T follicular helper cell (primary cell): Measurements from ENCODE around the gene BIRC3.
A peak's percentile ranks its signal among the peaks of the same experiment; 100 is the strongest.
"Not testable (repeated sequence)": the region's sequence is repeated elsewhere in the genome, so short reads cannot be mapped to it uniquely, and the experiment has no call there.

Experiments
- DNase-seq: peaks from one replicate; pipeline ENCODE4 v3.0.0-alpha.2; 2020; ENCODE audit warnings: low read depth

Gene BIRC3

DNA sequence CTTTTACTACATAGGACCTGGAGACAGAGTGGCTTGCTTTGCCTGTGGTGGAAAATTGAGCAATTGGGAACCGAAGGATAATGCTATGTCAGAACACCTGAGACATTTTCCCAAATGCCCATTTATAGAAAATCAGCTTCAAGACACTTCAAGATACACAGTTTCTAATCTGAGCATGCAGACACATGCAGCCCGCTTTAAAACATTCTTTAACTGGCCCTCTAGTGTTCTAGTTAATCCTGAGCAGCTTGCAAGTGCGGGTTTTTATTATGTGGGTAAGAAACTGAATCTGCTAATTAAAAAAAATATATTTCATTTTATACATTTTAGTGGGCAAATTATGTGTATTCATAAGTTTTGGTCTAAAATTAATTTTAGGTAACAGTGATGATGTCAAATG is 7.8 kb downstream of the BIRC3 start:
- no peak for DNase-seq

GRCh38 chr11:102328748-102329147 is 11.5 kb downstream of the BIRC3 start:
- DNase-seq = no peak

DNA sequence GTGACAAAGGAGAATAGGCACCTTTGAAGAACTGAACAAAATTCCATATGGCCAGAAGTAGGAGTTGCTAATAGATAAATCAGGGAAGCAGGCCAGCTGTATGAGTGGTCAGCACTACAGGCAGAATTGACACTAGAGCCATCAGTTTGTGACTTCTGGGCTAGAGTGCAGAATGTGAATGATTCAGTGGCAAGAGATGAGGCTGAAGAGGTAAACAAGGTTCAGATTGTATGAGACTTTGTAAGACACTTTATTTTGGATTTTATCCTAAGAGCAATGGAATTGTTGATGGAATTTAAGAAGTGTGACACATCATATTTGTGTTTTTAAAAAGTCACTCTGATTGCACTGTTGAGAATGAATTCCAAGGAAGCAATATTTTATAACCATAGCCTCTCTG is 12.9 kb downstream of the BIRC3 start:
- no peak for DNase-seq

- DNase-seq = no peak
Observed at GRCh38 chr11:102331341-102331740, 14.1 kb downstream of the BIRC3 start.

DNA sequence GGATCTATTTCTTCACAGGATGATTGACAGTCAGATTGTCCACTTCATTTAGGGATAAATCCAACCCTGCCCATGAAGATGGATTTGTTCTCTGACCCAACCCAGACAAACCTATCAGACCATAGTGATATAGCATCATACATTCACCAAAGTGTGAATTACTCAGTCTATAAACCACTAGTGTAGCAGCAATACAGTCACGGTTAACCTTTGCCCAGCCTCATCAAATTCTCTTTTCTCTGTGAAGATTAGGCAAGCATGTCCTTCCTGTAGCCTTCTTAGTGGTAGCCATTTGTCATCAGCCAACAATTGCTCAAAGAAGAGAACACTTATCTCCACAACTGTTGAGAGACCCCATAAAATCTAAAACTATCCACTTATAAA is 15.3 kb downstream of the BIRC3 start:
- DNase-seq = no peak

GRCh38 chr11:102338479-102339010 is 21.3 kb downstream of the BIRC3 start:
- DNase-seq = no peak

GRCh38 chr11:102341311-102341710 is 24.0 kb downstream of the BIRC3 start:
- not testable (repeated sequence) for DNase-seq

DNA sequence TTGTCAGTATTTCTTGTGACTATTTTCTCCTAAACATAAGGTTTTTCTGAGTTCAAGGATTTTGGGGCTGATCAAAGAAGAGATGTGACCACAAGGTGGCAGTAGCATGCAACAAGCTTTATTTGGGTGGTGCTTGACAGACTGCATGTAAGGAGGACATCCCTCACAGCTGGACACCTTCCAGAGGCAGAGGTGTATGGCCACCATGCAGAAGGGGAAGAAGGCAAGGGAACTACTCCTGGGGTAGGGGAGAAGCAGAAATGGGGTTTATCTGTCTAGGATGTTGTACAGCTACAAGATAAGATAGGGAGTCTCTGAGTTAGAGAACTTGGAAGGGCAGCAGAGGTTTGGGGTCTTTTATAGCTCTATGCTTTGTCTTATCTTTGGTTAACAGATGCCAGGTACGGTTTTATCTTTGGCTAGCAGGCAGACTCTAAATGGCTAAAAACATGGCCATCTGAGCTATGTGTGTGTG is 24.6 kb downstream of the BIRC3 start:
- peak; percentile 56 for DNase-seq

DNA sequence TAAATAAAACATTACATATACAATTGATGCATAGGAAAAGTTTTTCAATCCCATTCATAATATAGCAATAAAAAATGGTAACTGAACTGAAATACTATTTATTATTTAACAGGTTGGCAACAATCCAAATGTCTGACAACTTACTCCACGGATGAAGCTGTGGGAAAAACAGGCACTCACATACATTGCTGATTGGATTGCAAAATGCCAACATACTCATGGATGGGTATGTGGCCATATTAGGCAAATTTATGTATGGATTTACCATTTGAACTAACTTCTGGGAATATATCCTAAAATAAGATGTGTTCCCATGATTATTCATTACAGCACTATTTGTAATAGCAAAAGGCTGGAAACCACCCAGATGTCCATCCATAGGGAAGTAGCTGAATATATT is 26.5 kb downstream of the BIRC3 start:
- no peak for DNase-seq

- DNase-seq = no peak
Observed at GRCh38 chr11:102345904-102346303, 28.6 kb downstream of the BIRC3 start.

GRCh38 chr11:102346456-102346747 is 29.1 kb downstream of the BIRC3 start:
- no peak for DNase-seq

GRCh38 chr11:102346748-102347461 is 29.6 kb downstream of the BIRC3 start, which contains the start of gene BIRC2:
TSS of gene BIRC2 (plus strand) at chr11:102347214. CDS start at chr11:102349855, 2,641 bp downstream.
- peak; percentile 94 for DNase-seq

- no peak for DNase-seq
Observed at GRCh38 chr11:102347462-102348370, 30.4 kb downstream of the BIRC3 start.

- no peak for DNase-seq
Observed at GRCh38 chr11:102357116-102357515, 39.8 kb downstream of the BIRC3 start.

- DNase-seq = no peak
Observed at GRCh38 chr11:102359372-102359771, 42.1 kb downstream of the BIRC3 start.

GRCh38 chr11:102360681-102361080 is 43.4 kb downstream of the BIRC3 start:
- no peak for DNase-seq

DNA sequence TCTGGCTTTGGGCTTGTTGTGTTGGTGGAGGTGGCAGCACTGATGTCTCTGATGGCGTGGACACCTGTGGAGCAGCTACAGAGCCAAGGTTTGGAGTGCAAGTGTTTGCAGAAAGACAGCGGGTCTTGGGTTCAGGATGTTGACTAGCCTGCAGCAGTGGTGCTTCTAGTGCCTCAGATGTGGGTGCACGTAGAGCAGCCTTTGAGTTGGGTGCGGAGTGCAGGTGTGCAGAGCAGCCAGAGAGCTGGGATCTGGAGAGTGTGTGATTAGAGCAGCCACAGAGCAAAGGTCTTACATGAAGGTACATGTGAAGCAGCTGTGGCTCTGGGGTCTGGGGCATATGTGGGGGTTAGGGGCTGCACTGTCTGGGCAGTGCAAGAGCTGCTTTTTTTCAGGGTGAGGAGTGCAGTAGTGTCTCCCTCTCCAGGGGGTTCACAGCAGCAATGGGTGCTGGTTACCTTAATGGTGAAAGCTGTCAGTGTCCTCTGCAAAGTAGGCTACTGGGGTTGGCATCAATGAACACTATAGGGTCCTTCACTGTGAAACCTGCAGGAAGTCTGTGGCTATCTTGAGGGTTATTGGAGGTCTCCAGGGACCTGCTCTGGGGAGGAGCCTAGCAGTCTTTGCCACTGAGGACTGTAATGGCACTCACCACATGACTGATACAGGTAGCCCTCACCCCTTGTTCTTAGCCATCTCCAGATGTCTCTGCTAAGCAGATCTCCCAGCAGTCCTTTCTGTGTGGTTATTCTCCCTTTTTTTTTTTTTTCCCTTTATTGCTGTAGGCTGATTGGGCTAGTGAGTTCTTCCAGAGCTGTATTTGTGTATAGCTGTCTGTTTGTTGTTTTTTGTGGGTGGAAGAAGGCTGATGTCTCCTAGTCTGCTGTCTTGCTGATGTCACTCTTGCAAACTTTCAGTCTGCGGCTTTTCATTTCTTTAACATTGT is 44.1 kb downstream of the BIRC3 start:
- DNase-seq = peak; percentile 55

- DNase-seq = no peak
Observed at GRCh38 chr11:102364991-102365390, 47.7 kb downstream of the BIRC3 start.

GRCh38 chr11:102367364-102367763 is 50.1 kb downstream of the BIRC3 start:
- DNase-seq = no peak

- no peak for DNase-seq
Observed at GRCh38 chr11:102368472-102368871, 51.2 kb downstream of the BIRC3 start.

- not testable (repeated sequence) for DNase-seq
Observed at GRCh38 chr11:102374633-102375424, 57.5 kb downstream of the BIRC3 start.
